ENCODE results near the gene MSRB1. TPM values are rescaled to one million over a fixed set of nuclear protein-coding genes. Genes with fewer than 3 reads are reported as not detected.

The MSRB1 gene
- total RNA-seq, 1 donor from 2014 or later, result 23.7 TPM

- H3K9ac ChIP-seq (ENCODE audit: low read length), result peak within 1 kb of the TSS; percentile 83
- peaks cover 33% of the 10 kb centered on the region for H3K27me3 ChIP-seq (ENCODE audit: insufficient read depth, low read length)
- H3K27ac ChIP-seq (ENCODE audit: low read depth, low read length), result no peak within 1 kb of the TSS
- H3K9me3 ChIP-seq (ENCODE audit: insufficient read depth, low read depth, low read length), result no peaks in the 10 kb centered on the region
- no peak for TF ChIP-seq CTCF (IDR thresholded peaks at IDR 0.05; ENCODE audit: insufficient read depth, low read depth, low read length)
- TF ChIP-seq EZH2 (IDR thresholded peaks at IDR 0.05; ENCODE audit: insufficient read depth, low read length), result no peak
- DNase-seq (ENCODE audit: low read depth) (peak; percentile 79), FAIRE-seq (no peak)
- H3K27ac Mint-ChIP-seq (ENCODE audit: unreplicated experiment), result peak within 1 kb of the TSS; percentile 92
- peaks cover 2% of the 10 kb centered on the region for H3K4me1 Mint-ChIP-seq (ENCODE audit: low read depth, unreplicated experiment)
- H3K9me3 Mint-ChIP-seq (ENCODE audit: unreplicated experiment), result no peaks in the 10 kb centered on the region
- H3K36me3 Mint-ChIP-seq (ENCODE audit: low read depth, unreplicated experiment), result peaks cover 2% of the 10 kb centered on the region
- H4K20me1 ChIP-seq (ENCODE audit: insufficient read depth, low read length), result peaks cover 48% of the 10 kb centered on the region
- peak within 1 kb of the TSS; percentile 86 for H3K4me3 Mint-ChIP-seq (ENCODE audit: unreplicated experiment)
- H3K79me2 ChIP-seq (ENCODE audit: insufficient read depth, low read length), result peaks cover 16% of the 10 kb centered on the region
- H3K4me1 ChIP-seq (ENCODE audit: insufficient read depth, low read length), result peaks cover 15% of the 10 kb centered on the region
- peak within 1 kb of the TSS; percentile 73 for H2AFZ ChIP-seq (ENCODE audit: low read depth, low read length)
- peaks cover 5% of the 10 kb centered on the region for H3K36me3 ChIP-seq (ENCODE audit: insufficient read depth, low read length)
- peaks cover 23% of the 10 kb centered on the region for H3K27me3 Mint-ChIP-seq (ENCODE audit: low read depth, unreplicated experiment)
- H3K4me3 ChIP-seq (ENCODE audit: insufficient read depth, low read depth, low read length), result peak within 1 kb of the TSS; percentile 68
- peak within 1 kb of the TSS; percentile 91 for H3K4me2 ChIP-seq (ENCODE audit: low read length)
Measured at GRCh38 chr16:1983544-1984346, 40.7 kb upstream of the MSRB1 start, which contains the start of gene GFER. GFER (plus strand) TSS chr16:1984193; CDS start chr16:1984219, 26 bp downstream.

GRCh38 chr16:1982991-1983543 is 40.1 kb upstream of the MSRB1 start:
- H3K4me3 Mint-ChIP-seq (ENCODE audit: unreplicated experiment), result peak overlapping the region; percentile 84
- H3K36me3 Mint-ChIP-seq (ENCODE audit: low read depth, unreplicated experiment), result peaks cover 2% of the 10 kb centered on the region
- Histone ChIP-seq H3K9ac (ENCODE audit: low read length) (peak overlapping the region; percentile 53), H3K27me3 (ENCODE audit: insufficient read depth, low read length) (peaks cover 32% of the 10 kb centered on the region), H3K79me2 (ENCODE audit: insufficient read depth, low read length) (peaks cover 16% of the 10 kb centered on the region), H3K4me2 (ENCODE audit: low read length) (peak overlapping the region; percentile 91), H3K27ac (ENCODE audit: low read depth, low read length) (no peak overlapping the region), H3K4me1 (ENCODE audit: insufficient read depth, low read length) (peaks cover 15% of the 10 kb centered on the region), H3K36me3 (ENCODE audit: insufficient read depth, low read length) (peaks cover 5% of the 10 kb centered on the region), H3K4me3 (ENCODE audit: insufficient read depth, low read depth, low read length) (peak overlapping the region; percentile 68), H3K9me3 (ENCODE audit: insufficient read depth, low read depth, low read length) (no peaks in the 10 kb centered on the region), H4K20me1 (ENCODE audit: insufficient read depth, low read length) (peaks cover 48% of the 10 kb centered on the region), H2AFZ (ENCODE audit: low read depth, low read length) (no peak overlapping the region)
- no peak for TF ChIP-seq CTCF (IDR thresholded peaks at IDR 0.05; ENCODE audit: insufficient read depth, low read depth, low read length)
- TF ChIP-seq EZH2 (IDR thresholded peaks at IDR 0.05; ENCODE audit: insufficient read depth, low read length), result no peak
- FAIRE-seq (no peak), DNase-seq (ENCODE audit: low read depth) (no peak)
- peak overlapping the region; percentile 92 for H3K27ac Mint-ChIP-seq (ENCODE audit: unreplicated experiment)
- H3K4me1 Mint-ChIP-seq (ENCODE audit: low read depth, unreplicated experiment), result peaks cover 2% of the 10 kb centered on the region
- H3K9me3 Mint-ChIP-seq (ENCODE audit: unreplicated experiment), result no peaks in the 10 kb centered on the region
- peaks cover 19% of the 10 kb centered on the region for H3K27me3 Mint-ChIP-seq (ENCODE audit: low read depth, unreplicated experiment)

Measured in astrocyte (in vitro differentiated cells and primary cell).